Activated CD8-positive, alpha-beta memory T cell treated with anti-CD3 and anti-CD28 coated beads, Interleukin-2, amount 50 U/mL, for 24 hours (primary cell): ENCODE data around the gene PRR29.

ENCODE experiments used
- DNase-seq: peaks from one replicate; pipeline ENCODE4 v3.0.0-alpha.2; 2020; ENCODE audit errors: extremely low read depth

The PRR29 gene

GRCh38 chr17:63998050-63998720, at the start of gene PRR29:
PRR29 (plus strand) TSS chr17:63998351; CDS start chr17:63998365, 14 bp downstream.
- peak; percentile 30 for DNase-seq

- no peak for DNase-seq
Measured at GRCh38 chr17:63948521-63948920, 49.6 kb upstream of the PRR29 start.

GRCh38 chr17:63949576-63950250, 48.4 kb upstream of the PRR29 start:
- DNase-seq = no peak

- DNase-seq = no peak
Measured at GRCh38 chr17:63950940-63951907, 46.9 kb upstream of the PRR29 start.

- DNase-seq = no peak
Measured at GRCh38 chr17:63954402-63955063, 43.6 kb upstream of the PRR29 start.

GRCh38 chr17:63955232-63955631, 42.9 kb upstream of the PRR29 start:
- no peak for DNase-seq

GRCh38 chr17:63955791-63956190, 42.4 kb upstream of the PRR29 start:
- no peak for DNase-seq

GRCh38 chr17:63956296-63956920, 41.7 kb upstream of the PRR29 start:
- DNase-seq = no peak

GRCh38 chr17:63960006-63960405, 38.1 kb upstream of the PRR29 start:
- DNase-seq = no peak

GRCh38 chr17:63960430-63960829, 37.7 kb upstream of the PRR29 start:
- DNase-seq = no peak

- DNase-seq = no peak
Measured at GRCh38 chr17:63961355-63962212, 36.6 kb upstream of the PRR29 start.

- no peak for DNase-seq
Measured at GRCh38 chr17:63962298-63962744, 35.8 kb upstream of the PRR29 start.

- DNase-seq = no peak
Measured at GRCh38 chr17:63963123-63963522, 35.0 kb upstream of the PRR29 start.

- no peak for DNase-seq
Measured at GRCh38 chr17:63966646-63967264, 31.4 kb upstream of the PRR29 start.

- DNase-seq = no peak
Measured at GRCh38 chr17:63967953-63968352, 30.2 kb upstream of the PRR29 start.

- no peak for DNase-seq
Measured at GRCh38 chr17:63969278-63969677, 28.9 kb upstream of the PRR29 start.

- DNase-seq = no peak
Measured at GRCh38 chr17:63972796-63973195, 25.4 kb upstream of the PRR29 start, which contains the start of gene SCN4A. SCN4A (minus strand) TSS chr17:63972918; CDS start chr17:63972841, 77 bp downstream.

- no peak for DNase-seq
Measured at GRCh38 chr17:63973247-63973646, 24.9 kb upstream of the PRR29 start.

- no peak for DNase-seq
Measured at GRCh38 chr17:63973930-63974593, 24.1 kb upstream of the PRR29 start.
